GM12872 (cell line): Measurements from ENCODE around the gene SLC25A43.

ENCODE experiments used
- TF ChIP-seq, protein P1 (sequence below): IDR thresholded peaks from 3 replicates; pipeline ENCODE4 v1.5.1; 2011; ENCODE audit warnings: low read depth, mild to moderate bottlenecking, low read length, moderate library complexity; ENCODE audit not compliant: insufficient read depth

Gene SLC25A43

DNA sequence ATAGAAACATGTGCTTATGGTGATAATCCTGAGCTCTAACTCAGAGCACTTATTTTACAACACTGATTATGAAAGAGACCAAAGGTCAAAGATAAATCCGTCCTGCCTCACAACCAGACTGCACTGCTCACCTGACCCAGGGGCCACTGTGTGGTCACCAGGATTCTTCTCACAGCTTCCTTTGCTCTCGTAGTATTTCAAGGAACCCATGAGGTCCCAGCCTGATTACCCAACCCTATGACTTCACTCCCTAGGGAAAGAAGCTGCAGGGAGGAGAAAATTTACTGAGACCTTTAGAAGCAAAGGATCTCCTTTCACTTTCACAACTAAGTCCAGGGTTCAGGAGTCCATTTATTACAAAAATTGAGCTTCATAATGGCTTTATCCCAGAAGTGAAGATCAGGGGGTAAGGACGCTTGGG, 78.7 kb downstream of the SLC25A43 start:
- TF ChIP-seq, protein P1, sequence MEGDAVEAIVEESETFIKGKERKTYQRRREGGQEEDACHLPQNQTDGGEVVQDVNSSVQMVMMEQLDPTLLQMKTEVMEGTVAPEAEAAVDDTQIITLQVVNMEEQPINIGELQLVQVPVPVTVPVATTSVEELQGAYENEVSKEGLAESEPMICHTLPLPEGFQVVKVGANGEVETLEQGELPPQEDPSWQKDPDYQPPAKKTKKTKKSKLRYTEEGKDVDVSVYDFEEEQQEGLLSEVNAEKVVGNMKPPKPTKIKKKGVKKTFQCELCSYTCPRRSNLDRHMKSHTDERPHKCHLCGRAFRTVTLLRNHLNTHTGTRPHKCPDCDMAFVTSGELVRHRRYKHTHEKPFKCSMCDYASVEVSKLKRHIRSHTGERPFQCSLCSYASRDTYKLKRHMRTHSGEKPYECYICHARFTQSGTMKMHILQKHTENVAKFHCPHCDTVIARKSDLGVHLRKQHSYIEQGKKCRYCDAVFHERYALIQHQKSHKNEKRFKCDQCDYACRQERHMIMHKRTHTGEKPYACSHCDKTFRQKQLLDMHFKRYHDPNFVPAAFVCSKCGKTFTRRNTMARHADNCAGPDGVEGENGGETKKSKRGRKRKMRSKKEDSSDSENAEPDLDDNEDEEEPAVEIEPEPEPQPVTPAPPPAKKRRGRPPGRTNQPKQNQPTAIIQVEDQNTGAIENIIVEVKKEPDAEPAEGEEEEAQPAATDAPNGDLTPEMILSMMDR, result no peak

DNA sequence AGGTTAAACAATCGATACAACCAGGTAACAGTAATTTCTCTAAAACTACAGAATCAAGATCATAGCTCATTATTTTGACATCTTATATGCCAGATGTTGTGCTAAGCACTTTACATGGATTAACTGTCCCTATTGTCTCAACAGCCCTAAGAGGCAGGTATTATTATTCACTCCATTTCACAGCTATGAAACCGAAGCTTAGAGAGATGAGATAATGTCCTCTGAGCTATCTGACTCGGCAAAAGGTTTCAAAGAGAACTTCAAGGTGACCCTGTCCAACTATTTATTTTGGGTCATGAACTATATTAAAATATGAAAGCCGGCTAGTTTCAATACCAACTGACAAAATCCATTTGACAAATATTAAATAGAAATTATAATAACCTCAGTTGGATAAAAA, 79.4 kb downstream of the SLC25A43 start:
- TF ChIP-seq, protein P1, result no peak

DNA sequence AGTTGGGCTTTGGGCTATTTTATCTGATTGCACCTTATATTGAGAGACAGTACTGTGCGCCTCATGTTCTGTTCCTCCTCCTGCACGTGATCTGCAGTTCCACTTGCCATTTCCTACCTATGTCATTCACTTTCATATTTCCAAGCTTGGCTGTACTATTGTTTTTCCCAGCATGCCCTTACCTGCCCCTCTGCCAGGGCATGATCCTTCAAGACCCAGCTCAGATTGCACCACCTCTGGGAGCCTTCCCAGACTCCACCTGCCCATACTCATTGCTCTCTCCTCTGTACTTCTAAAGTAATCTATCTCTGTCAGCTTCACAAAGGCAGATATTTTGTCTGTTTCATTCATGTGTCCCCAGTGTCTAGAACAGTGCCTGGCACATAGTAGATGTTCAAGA, 80.7 kb downstream of the SLC25A43 start:
- TF ChIP-seq, protein P1, result no peak

DNA sequence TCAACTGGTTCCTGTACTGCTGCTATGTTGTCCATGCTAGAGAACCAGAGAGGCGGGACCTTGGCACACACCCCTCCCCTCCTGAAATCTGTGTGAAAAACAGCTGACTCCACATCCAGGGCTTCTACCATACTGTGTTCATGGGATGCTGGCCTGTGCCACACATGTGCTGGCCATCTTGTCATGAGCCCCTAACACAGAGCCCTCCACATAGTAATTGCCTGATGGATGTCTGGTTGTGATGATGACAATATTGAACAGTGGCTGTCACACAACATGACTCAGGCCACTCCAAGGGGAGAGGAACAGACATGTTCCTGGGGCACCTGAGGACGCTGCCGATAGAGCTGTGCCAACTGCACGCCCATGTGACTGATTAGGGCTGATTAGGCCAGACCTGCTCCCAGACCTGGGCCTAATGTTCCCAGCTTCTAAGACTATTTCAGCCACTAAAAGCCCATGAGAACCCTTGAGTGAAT, 82.2 kb downstream of the SLC25A43 start:
- TF ChIP-seq, protein P1, result no peak

DNA sequence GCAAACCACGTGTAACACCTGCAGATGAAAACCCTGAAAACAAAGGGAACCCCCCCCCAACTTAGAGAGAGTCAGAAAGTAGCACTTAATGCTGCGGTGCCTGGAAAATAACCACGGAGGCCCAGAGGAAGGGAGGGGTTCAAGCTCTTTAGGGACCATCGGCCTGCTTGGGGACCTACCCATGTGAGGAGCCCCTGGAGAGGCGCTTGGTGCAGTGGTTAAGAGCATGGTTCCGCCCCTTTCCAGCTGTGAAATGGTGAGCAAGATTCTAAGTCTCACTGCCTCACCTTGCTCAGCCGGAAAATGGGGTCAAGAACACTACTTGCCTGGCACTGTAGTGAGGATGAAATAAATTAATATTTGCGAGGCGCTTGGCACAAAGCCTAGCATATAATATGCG, 82.9 kb downstream of the SLC25A43 start:
- TF ChIP-seq, protein P1, result no peak

DNA sequence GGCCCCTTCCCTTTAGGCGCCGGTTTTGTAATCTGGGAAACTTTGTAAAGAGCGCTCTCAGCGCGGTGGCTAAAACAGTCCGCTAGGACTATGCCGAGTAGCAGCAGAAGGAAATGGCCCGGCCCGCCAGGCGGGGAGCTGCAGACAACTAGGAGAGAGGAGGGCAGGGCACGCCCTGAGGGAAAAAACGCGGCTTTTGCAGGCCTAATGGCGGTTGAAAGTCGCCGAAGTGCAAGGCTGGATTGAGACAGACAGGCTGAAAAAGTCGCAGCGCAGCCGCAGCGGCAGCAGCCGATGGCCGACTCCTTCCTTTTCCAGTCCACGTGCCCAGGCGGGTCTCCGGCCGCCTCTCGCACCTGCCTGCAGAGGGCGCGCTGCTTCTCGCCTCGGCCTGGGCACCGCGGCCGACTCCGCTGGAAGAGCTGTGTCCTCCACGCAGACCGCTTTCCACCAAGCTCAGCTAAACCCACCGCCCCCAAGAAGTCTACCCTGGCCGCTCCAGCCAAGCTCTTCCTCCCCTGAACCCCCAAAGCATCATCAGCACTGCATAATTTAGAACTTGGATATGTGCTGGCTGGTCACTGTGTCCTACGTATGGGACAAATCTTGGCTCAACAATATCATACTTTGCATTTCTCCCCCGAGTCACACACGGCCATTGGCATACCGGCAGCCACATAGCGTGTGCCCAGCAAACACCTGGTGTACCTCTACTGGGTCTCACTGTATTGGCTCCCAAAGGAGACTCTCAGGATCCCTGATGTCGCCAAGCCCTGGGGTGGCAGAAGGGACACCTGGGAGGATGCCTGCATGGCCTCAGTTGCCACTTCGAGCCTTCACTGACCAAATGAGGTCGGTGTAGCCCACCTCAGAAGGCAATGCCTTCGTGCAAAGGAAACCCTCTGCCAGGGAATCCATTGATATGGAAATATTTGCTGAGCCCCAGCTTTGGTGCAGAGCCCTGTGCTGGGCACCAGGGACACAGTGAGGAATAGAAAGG, 83.6 kb downstream of the SLC25A43 start:
- TF ChIP-seq, protein P1, result peak; percentile 77

DNA sequence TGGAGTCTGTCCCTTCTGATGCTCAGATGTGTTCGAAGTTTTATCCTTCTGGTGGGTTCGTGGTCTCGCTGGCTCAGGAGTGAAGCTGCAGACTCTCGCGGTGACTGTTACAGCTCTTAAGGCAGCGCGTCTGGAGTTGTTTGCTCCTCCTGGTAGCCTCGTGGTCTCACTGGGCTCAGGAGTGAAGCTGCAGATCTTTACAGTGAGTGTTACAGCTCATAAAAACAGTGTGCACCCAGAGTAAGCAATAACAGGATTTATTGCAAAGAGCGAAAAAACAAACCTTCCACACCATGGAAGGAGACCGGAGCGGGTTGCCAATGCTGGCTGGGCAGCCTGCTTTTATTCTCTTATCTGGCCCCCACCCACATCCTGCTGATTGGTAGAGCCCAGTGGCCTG, 87.6 kb downstream of the SLC25A43 start:
- TF ChIP-seq, protein P1, result no peak
